GM21529 (cell line): ENCODE results near the gene LRRC27.

Experiments used
- ATAC-seq: cut with Tn5 transposase; IDR thresholded peaks from one replicate; pipeline ENCODE4 v1.9.1; 2021; ENCODE audit not compliant: unreplicated experiment

The LRRC27 gene

DNA sequence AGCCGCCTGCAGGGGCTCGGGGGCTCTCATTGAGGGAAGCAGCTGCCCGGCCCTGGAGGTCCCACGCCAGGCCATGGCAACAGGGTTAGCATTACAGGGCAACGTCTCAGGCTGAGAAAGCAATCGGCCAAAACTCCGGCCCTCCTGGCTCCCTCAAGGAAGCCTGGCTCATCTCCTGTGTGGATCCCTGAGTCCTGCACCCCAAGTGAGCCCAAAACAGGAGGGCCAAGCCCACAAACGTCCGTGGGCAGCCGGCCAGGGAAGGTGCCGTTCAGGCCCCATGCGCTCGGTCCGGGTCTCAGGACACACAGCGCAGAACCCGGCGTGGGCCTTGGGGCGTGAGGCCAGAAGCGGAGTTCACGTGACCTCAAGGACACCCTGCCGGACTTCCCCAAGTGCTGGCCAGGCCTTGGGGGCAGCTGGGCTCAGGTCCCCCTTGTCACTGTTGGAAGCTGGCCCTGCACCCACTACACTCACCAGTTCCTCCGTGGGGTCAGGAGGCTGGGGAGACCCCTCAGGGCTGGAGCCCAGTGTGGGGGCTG is 57.0 kb downstream of the LRRC27 start:
- ATAC-seq: no peak

DNA sequence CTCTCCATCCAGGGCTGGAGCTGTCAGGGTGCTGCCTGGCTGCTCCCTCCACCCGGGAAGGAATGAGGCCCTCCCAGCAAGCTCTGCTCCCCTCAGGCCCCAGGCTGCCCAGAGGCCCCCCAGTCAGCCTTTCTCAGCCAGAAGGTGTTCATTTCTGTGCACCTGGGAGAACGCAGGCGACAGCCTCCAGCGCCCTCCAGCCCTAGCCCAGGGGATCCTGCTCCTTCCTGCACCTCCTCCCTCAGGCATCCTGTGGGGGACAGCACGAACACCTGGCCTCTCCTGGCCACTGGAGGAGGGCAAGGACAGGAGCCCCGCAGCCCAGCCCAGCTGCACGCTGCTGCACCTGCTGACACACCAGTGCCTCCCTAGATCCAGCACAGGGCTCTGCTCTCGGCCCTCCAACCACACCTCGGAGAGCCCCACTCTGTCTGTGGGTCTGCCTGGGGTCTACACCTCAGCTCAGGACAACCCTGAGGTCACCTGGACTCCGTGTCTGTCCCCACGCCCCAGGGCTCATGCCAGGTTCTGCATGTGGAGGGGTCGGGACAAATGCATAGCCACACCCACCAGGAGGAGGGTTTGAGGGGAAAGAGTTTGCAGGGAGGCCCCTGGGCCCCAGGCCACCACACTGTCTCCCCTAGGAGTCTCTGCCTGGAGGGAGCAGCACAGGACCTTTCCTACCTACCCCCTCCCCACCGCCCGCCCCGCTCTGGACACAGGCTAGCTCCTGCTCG is 57.6 kb downstream of the LRRC27 start:
- no peak for ATAC-seq

DNA sequence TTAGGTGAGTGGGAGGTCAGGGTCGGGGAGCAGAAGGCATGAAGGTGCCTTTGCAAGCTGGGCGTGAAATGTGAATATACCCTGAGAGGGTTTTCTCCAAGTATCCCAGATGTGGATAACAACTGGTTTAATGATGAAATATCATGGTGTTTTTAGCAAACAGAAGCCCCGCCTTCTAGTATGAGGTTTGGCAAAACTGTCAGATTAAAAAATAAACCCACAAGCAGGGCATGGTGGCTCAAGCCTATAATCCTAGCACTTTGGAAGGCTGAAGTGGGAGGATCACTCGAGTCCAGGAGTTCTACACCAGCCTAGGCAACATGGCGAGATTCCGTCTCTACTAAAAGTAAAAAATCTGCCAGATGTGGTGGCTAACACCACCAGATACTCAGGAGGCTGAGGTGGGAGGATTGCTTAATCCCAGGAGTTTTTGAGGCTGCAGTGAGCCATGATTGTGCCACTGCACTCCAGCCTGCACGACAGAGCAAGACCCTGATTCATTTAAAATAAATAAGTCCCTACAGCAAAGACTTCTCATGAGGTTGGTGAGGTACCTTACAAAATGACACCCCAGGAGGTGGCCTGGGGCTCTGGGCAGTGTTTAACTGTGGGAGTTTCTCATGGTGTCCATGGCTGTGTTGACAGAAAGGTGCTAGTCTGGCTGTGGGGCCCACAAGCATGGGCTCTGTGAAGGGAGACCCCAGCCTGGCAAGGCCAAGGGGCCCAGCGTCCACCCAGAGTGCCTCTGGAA is 58.4 kb downstream of the LRRC27 start:
- ATAC-seq: no peak

DNA sequence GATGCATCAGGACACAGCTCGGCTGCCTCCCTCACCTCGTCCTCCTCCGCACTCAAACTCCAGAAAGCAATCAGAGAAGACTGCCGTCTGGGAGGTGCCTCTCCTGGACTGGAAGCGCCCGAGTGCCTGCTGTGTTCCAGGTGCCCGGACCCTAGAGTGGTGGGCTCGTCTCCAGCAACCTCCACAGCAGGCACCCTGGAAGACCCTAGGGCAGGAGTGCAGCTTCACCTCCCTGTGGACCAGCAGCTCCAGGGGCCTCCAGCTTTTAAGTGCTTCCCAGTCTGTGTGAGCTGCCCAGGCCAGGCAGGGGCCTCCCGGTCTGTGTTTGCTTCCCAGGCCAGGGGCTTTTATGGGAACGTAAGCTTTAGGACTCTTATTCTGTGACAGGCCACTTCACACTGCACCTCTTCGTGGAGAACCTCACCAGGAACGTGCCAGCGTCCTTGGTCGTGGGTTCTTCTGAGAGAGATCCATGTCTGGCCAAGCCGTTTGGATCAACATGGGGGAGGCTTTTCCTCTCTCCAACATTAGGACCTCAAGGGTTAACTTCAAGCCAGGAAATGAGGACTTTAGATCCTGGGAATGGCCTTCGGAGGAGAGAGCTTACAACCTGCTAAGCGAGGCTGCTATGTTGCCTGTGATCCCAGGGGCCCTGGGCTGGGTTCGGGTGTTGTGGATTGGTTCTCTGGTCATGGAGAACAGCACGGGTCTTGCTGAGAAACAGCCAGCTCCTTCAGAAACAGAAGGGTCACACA is 59.1 kb downstream of the LRRC27 start:
- ATAC-seq: no peak

DNA sequence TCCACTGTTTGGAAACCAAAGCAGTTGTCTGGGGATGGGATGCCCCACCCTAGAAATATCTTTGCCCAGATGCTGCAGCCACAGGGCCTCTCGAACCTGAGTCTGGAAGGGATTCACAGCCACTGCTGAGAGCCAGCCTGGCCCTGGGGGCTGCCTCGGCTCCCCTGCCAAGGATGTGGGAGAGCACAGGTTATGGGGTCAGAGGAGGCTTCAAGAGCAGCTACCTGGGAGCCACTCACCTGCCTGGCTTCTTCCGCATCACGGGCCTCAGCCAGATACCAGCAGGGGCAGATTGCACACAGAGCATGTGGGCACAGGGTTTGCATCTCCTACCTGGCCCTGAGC is 59.7 kb downstream of the LRRC27 start:
- ATAC-seq: no peak

DNA sequence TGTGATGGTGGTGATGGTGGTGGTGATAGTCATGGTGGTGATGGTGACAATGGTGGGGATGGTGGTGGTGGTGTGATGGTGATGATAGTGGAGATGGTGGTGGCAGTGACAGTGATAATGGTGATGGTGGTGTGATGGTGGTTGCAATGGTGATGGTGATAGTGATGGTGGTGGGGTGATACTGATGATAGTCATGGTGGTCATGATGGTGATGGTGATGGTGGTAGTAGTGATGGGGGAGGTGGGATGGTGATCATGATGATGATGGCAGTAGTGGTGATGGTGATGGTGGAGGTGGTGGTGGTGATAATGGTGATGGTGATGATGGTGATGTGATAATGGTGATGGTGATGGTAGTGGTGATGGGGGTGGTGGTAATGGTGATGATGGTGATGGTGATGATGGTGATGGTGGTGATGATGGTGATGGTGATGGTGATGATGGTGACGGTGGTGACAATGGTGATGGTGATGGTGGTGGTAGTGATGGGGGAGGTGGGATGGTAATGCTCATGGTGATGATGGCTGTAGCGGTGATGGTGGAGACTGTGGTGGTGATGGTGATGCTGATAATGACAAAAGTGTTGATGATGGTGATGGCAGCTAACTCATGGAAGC is 60.3 kb downstream of the LRRC27 start:
- no peak for ATAC-seq

DNA sequence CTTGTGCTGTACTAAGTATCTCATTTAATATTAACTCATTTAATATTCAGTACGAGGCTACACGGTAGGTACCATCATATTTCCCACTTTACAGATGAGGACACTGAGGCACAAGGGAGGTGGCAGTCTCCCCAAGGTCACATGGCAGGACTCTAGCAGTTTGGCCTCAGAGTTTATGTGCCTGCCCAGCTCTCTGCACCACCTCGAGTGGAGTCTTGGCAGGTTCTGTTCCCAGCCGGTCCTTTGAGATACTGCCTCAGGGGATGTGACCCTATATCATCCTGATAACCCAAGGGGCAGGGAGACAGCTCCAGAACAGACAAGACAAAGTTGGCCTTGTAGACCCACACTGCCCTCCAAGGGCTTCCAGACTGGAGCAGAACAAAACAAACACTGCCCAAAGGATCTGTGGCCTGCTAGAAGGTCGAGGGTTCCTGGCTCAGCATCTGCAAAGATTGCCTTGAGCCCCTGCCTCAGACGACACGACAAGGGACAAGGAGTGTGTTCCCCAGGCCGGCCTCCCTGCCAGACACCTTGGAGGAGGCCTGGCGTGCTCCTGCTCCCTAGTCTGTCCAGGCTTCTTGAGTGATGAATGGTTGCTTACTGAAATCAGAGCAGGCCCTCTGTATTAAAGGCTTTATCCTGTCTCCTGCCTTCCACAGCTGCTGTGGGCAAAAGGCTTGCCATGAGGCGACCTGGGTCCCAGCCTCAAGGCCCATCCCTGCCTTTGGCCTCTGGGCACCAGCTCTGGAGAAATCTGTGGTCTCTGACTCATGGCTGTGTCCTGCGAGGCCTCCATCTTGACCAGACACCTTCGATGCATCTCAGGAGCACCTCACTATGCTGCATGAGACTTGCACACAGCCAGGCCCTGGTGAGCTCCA is 61.1 kb downstream of the LRRC27 start:
- ATAC-seq: no peak

DNA sequence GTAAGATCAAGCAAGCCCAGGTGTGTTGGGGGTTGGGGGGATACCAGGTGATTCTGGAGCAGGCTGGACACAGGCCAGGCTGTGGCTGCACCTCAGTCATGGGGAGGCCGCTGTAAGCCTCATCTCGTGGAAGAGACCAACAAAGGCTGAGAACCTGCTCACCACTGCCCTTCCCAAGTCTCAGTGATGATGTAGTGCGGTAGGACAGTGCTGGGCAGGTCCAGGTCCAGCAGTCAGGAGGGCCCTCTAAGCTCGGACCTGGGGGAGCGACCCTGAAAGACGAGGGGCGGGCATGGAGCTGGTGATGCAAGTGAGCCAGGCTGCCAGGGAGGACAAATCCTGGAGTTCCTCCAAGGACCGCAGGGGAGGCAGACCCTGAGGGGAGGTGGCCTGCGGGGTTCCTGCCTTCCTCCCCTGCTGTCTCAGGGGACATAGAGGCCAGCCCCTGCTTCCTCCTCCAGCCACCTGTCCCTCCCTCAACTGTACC is 61.7 kb downstream of the LRRC27 start:
- ATAC-seq: no peak

DNA sequence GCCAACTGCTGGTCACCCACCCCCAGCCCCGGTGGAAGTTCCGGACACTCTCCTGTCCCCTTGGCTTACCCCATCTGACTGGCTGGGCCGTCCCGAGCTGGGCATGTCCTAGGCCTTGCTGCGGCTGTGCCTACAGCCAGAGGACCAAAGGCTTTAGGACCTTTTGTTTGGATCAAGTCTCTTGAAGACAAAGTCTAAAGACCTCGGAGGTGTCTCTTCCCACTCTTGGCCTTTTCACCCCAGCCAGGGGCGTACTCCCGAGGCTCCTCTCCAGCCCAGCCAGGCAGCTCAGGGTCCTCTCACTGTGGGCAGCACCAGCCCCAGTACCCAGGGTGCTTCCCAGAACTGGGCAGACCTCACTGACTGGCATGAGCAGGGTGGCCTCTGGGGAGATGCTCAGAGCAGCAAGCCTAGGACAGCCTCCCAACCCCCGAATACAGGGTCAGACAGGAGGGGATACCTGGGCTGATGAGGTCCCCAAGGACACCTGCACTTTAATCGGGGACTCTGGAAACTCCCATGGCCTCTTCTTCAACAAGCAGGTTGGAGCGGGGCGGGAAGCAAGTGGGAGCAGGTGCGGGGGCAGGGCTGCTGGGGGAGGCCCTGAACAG is 62.3 kb downstream of the LRRC27 start:
- no peak for ATAC-seq

DNA sequence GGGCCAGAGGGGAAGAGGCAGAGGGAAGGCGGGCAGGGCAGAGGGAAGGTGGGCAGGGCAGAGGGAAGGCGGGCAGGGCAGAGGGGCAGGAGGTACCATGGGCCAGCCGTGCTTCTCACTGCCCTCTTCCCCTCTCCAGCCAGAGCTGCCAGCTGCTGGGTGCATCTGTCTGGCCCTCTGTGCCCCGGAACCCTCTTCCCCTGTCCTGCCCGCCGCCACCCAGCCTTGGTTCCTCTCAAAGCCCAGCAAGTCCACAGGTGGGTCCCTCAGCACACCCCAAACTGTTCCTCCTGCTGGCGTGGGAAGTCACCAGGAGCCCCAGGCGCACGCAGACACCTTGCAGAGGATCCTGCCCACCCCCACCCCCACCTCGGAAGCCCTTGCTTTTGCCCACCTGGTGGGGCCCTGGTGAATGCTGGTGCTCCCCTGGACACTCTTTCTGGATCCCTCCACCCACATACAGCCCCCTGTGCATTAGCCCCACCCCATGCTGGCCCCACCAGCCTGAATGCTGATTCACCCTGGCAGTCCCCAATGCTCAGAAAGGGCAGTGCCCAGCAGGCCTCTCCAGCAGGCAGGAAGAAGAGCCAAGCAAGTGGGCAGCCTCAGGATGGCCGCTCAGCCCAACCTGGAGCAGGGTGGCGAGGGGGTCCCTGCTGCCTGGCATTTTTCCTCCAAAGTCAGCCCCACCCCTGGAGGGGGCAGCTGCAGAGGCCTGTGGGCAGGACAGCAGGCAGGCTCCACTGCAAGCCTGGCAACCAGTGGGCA is 63.1 kb downstream of the LRRC27 start:
- ATAC-seq: no peak

DNA sequence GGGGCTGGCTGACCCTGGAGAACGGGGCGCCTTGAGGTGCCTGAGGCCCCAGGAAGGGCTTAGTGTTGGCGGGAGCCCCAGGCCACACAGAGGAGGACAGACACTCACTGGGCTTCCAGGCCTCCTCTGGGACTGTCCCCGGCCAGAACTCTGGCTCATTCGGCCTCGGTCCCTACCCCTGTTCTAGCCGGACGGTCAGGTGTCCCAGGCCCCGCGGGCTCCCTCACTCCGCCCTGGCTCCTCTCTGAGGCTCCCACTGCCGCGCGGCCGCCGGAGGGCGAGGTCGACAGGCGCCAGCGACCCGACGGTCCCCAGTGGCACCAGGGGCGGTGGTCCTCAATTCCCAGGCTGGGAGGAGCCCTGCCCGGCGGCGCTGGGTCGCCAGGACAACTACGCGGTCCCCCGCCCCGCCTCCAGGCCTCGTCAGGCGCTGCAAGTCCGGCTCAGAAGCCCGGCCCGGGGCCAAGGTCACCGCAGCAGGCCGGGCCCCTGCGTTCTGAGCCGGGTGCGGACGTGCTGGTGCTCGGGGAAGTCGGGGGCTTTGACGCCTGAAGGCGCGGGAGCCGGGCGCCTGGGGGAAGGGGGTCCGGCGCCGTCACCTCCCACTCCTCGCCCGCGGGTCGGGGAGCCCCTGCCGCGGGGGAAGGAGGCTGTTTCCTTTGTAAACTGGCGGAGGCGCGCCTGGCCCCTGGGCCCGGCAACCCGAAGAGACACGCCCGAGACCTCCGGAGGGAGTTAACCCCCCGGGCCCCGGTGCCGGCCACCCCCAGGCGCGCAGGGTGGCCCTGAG is 63.9 kb downstream of the LRRC27 start:
- ATAC-seq: no peak

DNA sequence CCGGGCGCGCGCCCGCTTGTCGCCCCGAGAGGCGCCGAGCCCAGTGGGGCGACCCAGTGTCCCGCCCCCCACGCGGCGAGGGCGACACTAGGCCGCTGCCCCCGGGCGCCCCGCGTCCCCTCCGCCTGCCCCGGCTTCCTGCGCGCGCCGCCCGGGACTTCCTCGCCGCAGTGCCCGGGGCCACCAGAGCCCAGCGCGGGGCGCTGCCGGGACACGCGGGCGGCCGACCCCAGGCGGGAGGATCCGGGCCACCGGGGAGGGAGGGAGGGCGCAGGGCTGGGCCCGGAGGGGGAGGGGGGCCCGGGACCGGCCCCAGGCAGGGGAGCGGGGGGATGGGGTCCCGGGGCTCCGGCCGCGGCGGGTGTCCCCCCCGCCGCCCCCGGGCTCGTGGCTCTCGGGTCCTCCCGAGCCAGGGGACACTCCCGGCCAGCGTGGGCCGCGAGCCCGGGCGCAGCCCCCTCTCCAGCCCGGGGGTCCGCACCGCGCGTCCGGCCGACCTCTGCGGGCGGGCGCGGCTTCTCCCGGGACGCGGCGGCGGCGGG is 64.6 kb downstream of the LRRC27 start:
- peak; percentile 49 for ATAC-seq

DNA sequence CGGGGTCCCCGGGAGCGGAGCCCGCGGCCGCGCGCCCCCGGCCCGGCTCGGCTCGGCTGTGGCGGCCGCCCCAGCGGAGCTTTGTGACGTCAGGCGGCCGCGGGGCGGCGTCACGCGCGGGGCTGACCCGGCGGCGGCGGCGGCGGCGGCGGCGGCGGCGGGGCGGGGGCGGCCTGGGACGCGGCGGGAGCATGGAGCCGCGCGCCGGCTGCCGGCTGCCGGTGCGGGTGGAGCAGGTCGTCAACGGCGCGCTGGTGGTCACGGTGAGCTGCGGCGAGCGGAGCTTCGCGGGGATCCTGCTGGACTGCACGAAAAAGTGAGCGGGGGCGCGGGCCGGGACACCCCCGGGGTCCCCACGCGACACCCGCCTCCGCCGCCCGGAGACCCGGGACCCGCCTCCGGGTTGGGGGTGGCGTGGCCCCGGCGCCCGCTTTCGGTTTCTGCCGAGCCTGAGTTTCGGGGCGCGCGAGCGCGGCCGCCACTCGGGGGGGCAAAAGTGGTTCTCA is 65.1 kb downstream of the LRRC27 start, which contains the start of gene PWWP2B:
Gene PWWP2B (plus strand): TSS at position 165 of the 506 bp plus-strand sequence. CDS start 27 bp downstream, at position 192.
- ATAC-seq: peak; percentile 35

DNA sequence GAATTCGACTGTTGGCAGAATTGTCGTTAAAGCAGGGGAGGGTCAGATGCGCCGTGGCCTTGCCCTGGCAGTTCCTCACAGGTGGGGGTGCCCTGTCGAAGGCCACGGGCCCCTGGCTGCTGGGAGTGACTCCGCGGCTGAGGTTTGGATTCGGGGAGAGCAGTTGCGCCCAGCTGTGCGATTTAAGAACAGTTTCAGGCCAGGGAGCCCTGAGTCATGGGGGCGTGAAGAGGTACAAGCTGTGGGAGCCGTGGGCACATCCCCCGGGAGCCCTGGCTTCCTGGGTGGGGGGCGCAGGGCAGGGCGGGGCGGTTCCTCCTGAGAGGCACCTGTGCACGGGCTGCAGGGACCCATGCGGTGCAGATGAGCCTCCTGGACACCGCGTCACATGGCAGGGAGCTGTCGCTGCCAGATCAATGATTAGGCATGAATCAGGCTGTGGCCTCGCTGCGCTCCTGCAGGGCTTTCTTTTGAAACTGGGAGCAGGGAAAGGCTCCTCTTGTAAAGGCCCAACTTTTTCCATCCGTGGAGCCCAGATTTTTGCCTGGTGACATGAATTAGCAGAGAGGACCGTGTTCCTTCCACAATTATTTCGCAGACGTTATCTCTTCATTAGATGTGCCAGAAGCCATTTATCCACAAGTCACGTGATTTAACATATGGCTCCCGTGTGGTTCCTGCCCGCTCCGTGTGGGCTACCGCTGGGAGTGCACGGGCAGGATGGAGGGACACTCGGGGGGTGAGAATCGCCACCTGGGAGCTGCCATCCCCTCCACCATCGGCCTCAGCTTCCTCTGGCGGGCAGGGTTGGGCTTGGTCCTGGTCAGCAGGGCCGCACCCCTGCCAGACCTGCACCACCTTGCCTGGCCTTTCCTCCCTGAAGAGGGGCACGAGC is 65.9 kb downstream of the LRRC27 start:
- ATAC-seq: peak; percentile 26

DNA sequence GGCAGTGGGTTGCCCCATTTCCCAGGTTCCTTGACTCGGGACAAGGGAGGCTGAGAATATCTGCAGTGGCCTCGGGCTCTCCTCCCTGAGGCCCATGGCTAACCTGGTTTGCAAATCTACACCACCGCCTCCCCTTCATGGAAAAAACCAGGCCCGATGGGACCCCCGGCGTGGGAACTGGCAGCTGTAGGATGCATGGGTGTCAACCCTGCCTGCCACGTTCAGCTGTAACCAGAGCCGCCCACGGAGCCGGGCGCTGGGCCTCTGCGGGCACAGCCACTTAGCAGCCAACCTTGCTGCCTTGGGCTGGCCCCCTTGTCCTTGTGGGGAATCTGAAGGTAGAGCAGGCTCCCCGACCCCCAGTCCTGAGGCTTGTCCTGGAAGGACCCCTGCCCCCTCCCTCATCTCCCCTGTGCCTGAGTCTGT is 66.6 kb downstream of the LRRC27 start:
- no peak for ATAC-seq
